Astrocyte of the hippocampus (primary cell): ENCODE measurements around the gene ELF4.
A peak's percentile ranks its signal among the peaks of the same experiment; 100 is the strongest.

ENCODE experiments used
- DNase-seq: peaks from one replicate; pipeline ENCODE4 v3.0.0; 2011; ENCODE audit warnings: low read depth, low spot score

Gene ELF4

DNA sequence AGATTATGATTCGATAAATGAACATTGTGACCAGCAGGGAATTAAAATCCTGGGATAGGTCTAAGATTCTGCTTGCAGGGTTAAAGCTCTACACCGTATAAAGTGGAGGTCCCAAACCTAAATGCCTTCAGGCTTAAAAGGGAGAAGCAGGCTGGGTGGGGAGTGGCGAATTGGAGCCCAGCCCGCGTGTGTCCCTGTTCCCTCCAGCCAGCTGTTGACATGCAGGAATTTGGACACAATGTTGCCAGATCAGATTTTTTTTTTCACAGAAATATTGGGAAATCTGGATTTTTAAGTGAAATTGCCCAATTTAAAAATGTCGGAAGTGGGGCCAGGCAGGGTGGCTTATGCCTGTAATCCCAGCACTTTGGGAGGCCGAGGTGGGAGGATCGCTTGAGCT lies 60.5 kb downstream of the ELF4 start:
- no peak for DNase-seq

DNA sequence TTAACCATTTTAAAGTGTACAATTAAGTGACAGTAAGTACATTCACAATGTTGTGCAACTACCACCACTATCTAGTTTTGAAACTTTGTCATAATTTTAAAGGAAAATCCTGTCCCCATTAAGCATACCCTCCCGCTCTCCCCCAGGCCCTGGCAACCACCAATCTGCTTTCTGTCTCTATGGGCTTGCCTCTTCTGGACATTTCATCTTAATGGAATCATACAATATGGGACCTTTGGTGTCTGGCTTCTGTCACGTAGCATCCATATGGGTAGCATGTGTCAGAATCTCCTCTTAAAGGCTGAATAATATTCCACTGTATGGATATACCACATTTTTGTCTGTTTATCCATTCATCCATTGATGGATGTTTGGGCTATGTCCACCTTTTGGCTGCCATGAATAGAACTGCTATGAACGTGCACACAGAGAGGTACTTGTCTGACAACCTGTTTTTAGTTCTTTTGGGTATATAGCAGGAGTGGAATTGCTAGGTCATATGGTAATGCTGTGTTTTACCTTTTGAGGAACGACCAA lies 61.5 kb downstream of the ELF4 start:
- DNase-seq, result no peak

DNA sequence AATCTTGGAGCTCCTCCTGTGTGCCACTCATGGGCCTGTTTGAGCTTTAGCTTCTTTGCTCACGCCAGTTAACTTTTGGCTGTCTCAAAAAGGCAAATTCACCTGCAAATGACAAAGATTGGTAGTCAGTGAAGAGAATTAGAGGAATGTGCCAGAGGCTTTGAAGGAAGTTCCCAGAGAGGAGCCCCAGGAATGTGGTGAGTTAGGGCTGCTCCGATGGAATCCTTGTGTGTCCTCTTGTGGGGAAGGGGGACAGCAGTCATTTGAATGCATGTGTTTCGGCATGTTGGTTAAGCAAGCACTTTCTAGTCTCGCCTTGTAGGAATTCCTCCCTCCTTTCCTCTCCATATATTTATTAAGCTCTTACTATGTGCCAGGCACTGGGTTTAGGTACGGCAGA lies 62.9 kb downstream of the ELF4 start:
- no peak for DNase-seq

DNA sequence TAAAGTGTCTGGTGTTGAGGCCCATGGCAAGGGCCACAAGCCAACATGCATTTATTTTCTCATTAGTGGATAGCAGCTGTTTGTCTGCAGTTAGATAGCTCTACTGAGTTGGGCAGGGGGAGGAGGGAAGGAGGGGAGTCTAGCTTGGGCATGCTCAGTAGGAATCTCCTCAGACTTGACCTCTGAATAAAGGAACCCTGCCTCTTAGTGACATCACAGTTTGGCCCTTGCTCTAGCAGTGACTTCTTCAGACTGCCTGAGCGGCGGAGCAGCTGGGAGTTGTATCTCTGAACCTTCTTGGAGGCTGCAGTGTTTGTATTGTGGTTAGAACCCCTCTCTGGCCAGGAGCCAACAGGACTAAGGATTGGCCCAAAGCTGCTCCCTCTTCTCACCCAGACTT lies 70.5 kb downstream of the ELF4 start:
- DNase-seq, result no peak

DNA sequence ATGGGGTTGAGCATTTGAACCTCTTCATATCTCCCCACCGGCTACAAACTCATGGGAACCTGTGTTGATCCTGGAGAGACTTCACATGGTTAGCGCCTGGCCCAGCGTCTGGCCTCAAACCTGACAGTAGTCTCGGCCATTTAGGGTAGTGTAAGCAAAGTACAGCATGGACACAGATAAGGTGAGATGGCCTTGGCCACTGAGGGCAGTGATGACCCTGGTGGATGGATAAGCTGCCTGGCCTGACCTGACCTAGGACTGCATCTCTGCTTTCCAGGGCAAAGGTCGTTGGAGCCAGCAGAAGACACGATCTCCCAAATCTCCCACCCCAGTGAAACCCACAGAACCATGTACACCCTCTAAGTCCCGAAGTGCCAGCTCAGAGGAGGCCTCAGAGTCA lies 76.1 kb downstream of the ELF4 start:
- no peak for DNase-seq

DNA sequence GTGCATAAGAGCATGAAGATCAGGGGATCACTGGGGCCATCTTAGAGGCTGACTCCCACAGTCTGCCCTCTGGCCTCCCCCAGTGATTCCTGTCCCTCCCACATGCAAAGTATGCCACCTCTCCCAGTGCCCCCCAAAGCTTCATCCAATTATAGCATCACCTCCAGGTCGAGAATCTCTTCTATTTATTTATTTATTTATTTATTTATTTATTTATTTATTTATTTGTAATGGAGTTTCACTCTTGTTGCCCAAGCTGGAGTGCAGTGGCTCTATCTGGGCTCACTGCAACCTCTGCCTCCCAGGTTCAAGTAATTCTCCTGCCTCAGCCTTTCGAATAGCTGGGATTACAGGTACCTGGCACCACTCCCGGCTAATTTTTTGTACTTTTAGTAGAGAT lies 77.7 kb downstream of the ELF4 start:
- DNase-seq, result no peak

DNA sequence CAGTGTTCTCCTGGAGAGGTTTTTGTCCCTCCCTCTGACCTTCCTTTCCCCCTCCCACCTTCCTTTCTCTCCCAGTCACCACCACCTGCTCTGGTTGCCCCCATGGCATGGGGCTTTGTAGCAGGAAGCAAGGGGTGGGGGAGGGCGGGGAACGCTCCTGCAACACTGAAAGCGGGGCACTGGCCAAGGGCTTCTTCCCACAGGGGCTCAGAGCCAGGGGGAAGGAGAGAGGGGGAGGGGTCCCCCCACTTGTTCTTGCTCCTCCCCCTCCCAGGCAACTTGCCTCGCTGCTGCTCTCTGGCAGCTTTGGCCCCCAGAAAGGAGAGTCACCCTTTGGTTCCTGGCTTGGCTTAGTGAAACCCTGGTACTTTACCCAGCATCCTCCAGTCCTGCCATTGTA lies 79.5 kb downstream of the ELF4 start:
- DNase-seq, result no peak

DNA sequence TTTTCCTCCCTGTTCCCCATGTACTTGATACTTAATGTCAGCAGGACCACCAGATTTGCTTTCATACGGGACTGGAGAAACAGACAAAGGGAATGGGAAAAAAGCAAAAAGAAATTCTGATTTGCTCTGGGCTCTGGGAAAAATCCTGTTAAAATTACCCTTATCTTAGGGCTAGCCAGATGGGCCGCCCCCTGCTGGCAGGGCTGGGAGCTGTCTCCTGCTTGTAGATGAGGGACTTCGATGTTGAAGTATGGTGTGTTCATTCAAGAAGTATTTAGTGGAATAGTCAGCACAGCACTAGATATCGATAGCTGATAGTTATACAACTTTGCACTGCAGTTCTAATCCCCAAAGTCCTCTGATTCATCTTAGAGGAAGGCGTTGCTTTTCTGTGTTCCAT lies 82.1 kb downstream of the ELF4 start:
- peak; percentile 41 for DNase-seq

DNA sequence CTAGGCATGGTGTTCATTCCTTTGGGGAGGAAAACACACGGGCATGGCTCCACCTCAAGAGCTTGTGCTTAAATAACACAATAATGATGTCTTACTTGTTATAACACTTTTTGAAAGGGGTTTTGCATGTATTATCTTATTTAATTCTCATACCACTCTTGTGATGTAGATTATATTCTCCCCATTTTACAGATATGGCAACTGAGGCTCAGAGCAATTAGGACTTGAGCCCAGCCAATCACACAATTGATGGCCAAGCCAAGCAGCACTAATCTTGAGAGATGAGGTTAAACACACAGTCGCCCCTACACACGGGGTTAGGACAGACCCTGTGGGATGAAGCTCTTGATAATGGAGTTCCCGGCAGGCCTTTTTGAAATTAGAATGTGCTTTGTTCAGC lies 82.7 kb downstream of the ELF4 start:
- no peak for DNase-seq

DNA sequence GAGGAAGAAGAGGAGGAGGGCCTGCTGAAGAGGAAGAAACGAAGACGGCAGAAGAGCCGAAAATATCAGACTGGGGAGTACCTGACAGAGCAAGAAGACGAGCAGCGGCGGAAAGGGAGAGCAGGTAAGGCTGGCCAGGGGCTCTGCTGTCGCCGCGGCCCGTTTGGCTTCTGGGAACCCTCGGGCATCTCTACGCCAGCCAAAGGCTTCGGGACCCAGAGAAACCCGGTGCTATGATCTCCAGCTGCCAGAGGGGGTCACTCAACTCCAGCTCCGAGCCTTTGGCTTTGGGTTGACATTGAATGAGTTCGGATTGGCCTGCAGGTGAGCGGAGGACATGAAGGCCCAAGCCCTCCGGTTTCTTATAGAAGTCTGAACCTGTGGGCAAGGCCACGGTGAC lies 85.0 kb downstream of the ELF4 start:
- DNase-seq, result no peak

DNA sequence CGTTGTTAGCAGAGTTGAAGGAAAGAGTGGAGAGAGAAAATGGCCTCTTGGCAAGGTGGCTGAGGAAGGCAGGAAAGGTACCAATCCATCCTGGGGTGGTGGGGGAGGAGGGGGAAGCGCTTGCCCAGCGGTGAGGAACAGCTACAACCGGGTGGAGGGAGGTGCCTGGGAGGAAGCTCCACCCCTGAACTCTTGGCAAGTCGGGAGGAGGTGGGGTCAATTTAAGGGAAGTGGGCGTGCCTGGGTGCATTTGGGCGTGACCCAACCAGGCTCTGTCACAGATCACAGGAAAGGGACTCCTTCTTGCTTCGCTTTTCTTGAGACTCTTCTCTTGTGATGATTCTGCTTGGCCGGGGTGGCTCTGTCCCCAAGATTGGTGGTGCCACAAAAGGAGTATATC lies 86.2 kb downstream of the ELF4 start:
- DNase-seq, result peak; percentile 13

DNA sequence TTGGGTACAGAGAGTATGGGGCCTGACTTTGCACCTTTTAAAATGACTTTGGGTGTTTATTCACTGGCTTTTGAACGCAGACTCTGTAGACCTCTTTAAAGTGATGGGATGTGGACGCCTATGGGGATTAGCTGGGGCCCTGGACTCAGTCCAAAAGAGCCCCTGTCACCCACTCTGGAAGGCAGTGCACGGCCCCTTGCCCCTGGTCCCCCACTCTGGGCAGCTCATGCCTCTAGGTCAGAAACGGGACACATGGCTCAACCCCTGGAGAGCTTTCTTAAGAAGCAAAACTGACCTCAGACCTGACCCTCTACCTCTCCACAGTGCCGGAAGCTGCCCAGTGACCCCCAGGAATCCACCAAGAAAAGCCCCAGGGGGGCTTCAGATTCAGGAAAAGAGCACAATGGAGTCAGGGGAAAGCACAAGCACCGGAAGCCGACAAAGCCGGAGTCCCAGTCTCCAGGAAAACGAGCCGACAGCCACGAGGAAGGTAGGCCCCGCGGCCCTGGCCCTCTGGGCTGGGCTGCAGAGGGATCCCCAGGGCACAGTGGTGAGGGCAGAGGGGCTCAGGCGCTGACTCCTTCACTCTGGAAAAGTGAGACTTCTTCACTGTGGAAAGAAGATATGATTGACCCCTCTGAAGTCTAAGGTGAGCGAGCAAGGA lies 89.5 kb downstream of the ELF4 start:
- no peak for DNase-seq

DNA sequence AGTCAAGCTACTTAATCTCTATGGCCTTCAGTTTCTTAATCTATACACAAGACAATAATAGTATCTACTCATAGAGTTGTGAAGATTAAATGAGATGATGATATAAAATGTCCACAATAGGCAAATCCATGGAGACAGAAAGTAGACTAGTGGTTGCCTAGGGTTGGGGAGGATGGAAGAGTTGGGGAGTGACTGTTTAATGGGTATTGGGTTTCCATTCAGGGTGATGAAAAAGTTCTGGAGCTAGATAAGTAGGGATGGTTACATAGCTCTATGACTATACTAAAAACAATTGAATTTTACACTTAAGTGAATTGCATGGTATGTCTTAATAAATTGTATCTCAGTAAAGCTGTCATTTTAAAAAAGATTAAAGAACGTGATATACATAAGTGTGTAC lies 92.2 kb downstream of the ELF4 start:
- DNase-seq, result no peak

DNA sequence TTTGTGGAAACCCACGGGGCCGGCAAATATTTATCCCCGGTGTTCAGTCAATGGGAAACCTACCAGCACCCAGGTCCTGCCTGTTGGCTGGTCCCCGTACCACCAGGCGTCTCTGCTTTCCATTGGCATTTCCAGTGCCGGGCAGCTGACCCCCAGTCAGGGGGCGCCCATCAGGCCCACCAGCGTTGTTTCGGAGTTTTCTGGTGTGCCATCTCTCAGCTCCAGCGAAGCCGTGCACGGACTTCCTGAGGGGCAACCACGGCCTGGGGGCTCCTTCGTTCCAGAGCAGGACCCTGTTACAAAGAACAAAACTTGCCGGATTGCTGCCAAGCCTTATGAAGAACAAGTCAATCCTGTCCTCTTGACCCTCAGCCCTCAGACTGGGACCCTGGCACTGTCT lies 95.1 kb downstream of the ELF4 start:
- DNase-seq, result no peak
